Stromal cell of bone marrow (primary cell): ENCODE results near the gene CKMT1B.
"Not testable (repeated sequence)": the region's sequence is repeated elsewhere in the genome, so short reads cannot be mapped to it uniquely, and the experiment has no call there.

Experiments used
- DNase-seq: peaks from one replicate; pipeline ENCODE4 v3.0.0-alpha.2; 2012; ENCODE audit warnings: low read depth

Gene CKMT1B

GRCh38 chr15:43638464-43639204 is 44.8 kb downstream of the CKMT1B start:
- DNase-seq = not testable (repeated sequence)
